Kasumi-1 (cell line): ENCODE measurements around the gene ZNF629.
A peak's percentile ranks its signal among the peaks of the same experiment; 100 is the strongest.
"Not testable (repeated sequence)": the region's sequence is repeated elsewhere in the genome, so short reads cannot be mapped to it uniquely, and the experiment has no call there.

Experiments
- DNase-seq, 2 experiments: peaks; one replicate each; lab custom pipeline; 2025; lab: John Stamatoyannopoulos, UW

The ZNF629 gene

DNA sequence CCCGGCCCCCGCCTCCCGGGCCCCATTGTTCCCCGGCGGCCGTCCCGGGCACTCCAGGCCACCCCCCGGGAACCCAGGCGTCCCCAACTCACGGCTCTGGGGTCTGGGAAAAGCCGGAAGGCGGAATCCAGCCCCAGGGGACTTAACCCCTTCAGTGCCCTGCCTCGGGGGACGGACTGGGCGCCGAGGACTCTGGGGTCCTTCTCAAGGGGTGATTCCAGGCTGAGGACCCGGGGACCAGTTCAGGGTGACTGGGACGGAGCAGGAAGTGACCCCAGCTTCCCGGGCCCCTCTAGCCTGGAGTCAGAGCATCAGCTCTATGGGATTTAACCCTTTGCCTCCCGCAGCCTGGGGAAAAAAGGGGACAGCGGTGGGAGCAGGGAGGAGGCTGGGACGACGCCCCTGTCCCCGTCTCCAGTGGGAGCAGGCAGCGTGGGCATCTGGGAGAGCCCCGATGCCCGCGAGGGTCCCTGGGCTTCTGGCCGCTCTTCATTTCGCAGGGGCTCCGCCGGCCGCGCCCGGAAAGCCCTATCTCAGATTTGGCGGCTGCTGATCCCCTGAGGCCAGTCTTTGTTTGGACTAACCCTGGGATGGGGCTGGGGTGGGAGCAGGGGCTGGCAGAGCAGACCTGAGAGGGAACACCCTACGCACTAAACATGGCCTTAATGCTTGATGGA is at the start of gene ZNF629:
Gene ZNF629, minus strand, starts transcription at position 270 of the 677 bp plus-strand sequence. CDS start 2,723 bp downstream, outside the sequence.
- DNase-seq: peak; percentile 34 to 51

- DNase-seq: no peak
These were observed 47.2 kb upstream of the ZNF629 start for GRCh38 chr16:30834130-30834740.

- no peak for DNase-seq
These were observed 43.0 kb upstream of the ZNF629 start for GRCh38 chr16:30830072-30830417.

GRCh38 chr16:30829130-30830071 is 42.4 kb upstream of the ZNF629 start:
- DNase-seq: no peak

GRCh38 chr16:30821891-30822290 is 34.9 kb upstream of the ZNF629 start:
- DNase-seq: no peak

GRCh38 chr16:30821441-30821840 is 34.4 kb upstream of the ZNF629 start:
- not testable (repeated sequence) for DNase-seq

- DNase-seq: no peak
These were observed 34.0 kb upstream of the ZNF629 start for GRCh38 chr16:30820952-30821421.

DNA sequence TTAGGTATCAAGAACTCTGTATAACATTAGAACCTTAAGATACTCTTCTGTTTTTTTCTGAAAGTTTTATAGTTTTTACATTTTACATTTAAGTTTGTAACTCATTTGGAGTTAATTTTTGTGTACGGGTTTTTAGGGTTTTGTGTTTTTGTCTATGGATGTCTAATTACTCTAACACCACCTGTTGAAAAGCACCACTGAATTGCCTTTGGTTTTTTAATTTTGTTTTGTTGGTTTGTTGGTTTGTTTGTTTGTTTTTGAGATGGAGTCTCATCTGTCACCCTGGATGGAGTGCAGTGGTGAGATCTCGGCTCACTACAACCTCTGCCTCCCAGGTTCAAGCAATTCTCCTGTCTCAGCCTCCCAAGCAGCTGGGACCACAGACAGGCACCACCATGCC is 29.8 kb upstream of the ZNF629 start:
- no peak for DNase-seq

DNA sequence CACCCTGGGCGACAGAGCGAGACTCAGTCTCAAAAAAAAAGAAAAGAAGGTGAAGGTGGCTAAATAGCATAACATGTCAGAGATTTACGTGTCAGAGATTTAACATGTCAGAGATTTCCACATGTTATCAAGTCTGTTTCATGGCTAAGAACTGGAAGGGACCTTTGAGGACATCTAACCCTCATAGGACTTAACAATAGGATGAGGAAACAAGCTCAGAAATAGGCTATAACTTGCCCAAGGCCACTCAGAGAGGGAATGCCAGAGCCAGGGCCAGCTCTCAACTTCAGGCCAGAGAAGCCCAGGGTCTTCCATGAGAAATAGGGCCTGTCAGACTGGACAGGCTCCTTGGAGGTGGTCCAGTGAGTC is 26.8 kb upstream of the ZNF629 start:
- DNase-seq: no peak

- not testable (repeated sequence) for DNase-seq
These were observed 22.7 kb upstream of the ZNF629 start for GRCh38 chr16:30809675-30810074.

DNA sequence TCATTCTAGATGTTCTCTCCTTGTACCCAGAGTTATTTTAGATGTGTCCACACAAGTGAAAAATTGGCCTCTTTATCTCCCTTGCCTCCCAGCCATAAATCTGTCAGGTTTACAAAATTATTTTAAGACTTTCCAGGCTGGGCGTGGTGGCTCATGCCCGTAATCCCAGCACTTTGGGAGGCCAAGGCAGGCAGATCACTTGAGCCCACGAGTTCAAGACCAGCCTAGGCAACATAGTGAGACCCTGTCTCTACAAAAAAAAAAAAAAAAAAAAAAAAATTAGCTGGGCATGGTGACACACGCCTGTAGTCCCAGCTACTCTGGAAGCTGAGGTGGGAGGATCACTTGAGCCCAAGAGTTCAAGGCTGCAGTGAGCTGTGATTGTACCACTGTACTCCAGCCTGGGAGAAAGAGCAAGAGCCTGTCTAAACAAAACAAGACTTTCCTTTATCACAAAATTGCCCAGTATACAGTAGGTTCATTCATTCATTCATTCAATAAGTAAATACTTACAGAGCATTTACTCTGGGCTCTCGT is 22.0 kb upstream of the ZNF629 start:
- DNase-seq: not testable (repeated sequence)

GRCh38 chr16:30808146-30808545 is 21.1 kb upstream of the ZNF629 start:
- DNase-seq: no peak

GRCh38 chr16:30805370-30806169 is 18.6 kb upstream of the ZNF629 start:
- peak; percentile 18 to 47 for DNase-seq

GRCh38 chr16:30805056-30805369 is 18.0 kb upstream of the ZNF629 start:
- no peak for DNase-seq

DNA sequence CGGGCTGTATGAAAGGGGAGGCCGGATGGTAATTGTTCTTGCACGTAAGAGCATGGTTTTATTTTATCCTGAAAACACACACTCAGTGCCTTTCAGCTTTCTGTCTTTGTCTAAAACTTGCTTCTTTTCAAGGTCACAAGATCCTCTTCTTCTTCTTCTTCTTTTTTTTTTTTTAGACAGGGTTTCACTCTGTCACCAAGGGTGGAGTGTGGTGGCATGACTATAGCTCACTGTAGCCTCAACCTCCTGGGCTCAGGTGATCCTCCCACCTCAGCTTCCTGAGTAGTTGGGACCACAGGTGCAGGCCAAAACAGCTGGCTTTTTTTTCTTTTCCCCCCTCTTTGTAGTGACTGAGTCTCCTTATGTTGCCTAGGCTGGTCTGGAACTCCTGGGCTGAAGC is 15.9 kb upstream of the ZNF629 start:
- no peak for DNase-seq

GRCh38 chr16:30797670-30798309 is 10.8 kb upstream of the ZNF629 start:
- peak; percentile 5 to 14 for DNase-seq

DNA sequence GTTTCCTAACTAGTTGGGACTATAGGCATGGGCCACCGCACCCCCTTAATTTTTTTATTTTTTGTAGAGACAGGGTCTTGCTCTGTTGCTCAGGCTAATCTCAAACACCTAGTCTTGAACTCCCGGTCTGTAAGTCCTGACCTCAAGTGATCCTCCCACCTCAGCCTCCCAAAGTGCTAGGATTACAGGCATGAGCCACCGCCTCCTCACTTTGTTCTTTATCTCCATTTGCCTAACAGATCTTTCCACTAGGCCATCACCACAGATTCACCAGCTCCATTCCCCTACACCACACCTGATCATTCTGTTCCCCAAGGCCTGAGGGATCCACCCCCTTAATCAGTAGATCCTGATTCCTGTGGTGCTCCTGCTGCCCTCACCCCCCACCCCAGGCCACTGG is 7.6 kb upstream of the ZNF629 start:
- no peak for DNase-seq

DNA sequence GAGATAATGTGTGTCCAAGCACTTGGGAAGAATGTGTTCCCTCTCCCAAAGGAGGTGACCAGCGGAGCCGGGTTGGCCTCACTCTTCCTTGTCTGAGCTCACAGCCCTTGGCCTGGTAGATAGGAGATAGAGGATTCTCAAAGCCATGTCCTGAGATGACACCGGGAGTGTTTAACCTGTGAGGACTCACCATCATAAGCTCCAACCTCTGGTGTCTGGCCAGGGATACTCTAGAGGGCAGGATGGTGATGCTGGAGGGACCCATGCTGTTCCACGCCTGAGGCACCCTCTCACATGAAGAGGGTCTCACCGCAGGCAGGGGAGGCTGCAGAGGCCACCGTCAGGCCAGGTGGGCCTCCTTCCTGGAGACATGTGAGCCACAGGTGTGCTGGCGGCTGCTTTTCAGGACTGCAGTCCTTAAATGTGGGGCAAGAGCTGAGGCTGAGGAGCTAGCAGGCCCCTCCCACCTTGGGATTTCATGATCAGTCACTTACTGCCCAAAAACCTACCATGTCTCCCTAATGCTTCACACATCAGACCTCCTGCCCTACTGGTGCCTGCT is 6.6 kb upstream of the ZNF629 start:
- no peak for DNase-seq

DNA sequence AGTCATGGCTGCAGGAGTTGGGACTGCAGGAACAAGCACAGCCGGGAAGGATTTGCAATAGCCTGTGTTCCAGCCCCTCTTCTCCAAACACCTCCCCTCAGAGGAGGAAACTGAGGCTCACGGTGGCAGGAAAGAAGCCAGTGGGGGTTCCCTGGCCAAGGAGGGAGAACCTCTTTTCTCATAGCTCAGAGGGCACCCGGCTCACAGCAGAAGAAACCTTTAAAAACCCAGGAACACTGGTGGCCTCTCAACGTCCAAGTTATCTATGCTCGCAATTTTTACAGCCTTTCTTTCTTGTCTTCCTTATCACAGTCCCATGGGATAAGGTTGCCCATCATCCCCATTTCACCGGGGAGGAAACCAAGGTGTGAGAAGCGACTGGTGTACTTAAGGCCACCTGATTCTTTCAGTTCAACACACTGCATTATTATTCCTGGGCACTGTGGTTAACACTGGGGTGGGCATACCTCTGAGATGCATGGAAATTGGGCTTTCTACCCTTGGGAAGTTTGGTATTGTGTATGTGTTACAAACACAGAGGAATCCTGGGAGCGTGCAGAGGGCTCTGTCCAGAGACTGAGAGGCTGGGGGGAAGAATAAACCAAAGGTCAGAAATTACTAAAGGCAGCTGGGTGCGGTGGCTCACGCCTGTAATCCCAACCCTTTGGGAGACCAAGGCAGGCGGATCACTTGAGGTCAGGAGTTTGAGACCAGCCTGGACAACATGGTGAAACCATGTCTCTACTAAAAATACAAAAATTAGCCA is 791 bp upstream of the ZNF629 start:
- no peak for DNase-seq
